GM19372 (cell line): Measurements from ENCODE around the gene FLRT2.

Experiments
- ATAC-seq: cut with Tn5 transposase; IDR thresholded peaks from one replicate; pipeline ENCODE4 v1.9.1; 2021; ENCODE audit warnings: mild to moderate bottlenecking, low read depth, moderate library complexity; ENCODE audit not compliant: unreplicated experiment

FLRT2 gene

DNA sequence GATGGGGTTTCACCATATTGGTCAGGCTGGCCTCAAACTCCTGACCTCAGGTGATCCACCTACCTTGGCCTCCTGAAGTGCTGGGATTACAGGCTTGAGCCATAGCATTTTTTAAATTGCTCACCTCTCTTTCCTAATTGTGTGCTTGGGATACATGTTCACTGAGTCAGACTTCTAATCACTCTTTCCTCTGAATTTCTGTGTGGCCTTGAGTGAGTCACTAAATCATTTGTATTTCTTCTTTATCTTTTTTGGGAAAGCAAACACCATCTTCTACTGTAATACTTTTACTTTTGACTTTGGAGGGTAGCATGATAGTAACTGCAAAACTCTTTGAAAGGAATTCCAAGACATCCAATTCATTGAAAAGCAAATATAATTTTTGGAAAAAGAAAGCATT lies 60.8 kb downstream of the FLRT2 start:
- ATAC-seq = no peak

GRCh38 chr14:85594217-85594616 lies 64.3 kb downstream of the FLRT2 start:
- no peak for ATAC-seq

DNA sequence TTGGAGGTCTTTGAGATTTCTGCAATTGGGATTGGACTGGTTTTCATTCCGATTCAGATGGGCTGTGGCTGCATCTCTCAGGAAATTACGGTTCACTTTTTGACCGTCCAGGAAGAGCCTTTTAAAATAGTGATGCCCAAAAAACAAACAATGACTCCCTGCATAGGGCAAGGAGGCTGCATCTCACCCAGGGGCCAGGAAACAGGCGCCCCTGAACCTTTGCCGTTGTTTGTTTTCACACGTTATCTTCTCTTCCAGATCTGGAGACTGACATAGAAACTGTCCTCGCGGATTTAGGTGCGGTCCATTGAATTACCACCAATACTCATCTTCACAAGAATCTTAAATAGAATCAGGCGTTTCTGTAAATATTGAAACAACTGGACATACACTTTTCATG lies 66.0 kb downstream of the FLRT2 start:
- ATAC-seq = no peak

GRCh38 chr14:85596562-85596961 lies 66.6 kb downstream of the FLRT2 start:
- ATAC-seq = no peak

DNA sequence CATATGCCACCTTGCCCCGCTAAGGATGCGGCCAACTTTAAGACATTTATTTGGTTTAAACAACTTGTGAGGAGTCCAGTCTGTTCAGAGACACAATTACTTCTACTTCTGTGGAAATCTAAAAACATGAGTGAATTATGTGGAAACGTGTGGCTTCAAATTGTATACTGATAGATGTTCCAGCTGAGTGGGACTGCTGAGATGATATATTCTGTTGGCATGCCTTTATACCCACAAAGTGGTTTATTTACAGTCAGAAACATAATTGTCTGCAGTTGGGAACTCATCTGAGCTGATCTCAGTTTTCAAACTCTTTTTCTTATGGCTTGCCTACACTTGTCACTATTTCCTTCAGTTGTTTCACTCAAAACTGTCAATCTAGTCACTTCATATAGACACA lies 67.8 kb downstream of the FLRT2 start:
- no peak for ATAC-seq

- ATAC-seq = no peak
These were observed 70.0 kb downstream of the FLRT2 start for GRCh38 chr14:85599939-85600338.

DNA sequence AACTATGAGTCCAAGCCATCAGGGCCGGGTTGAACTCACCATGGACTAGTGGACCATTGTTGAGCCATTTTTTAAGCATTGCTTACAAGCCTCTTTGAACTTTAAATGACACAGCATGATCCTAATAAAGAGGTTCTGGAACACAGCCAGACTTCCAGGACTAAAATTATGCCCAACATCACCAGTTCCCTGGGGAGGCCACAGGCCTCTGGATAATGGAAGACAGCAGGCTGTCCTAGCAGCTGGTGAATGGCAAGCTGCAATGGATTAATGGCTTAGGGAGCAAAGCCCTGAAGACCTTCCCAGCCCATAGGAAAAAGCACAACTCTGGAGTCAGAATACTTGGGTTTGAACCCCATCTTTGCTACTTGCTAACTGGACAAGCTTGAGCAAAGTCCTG lies 71.3 kb downstream of the FLRT2 start:
- ATAC-seq = no peak

DNA sequence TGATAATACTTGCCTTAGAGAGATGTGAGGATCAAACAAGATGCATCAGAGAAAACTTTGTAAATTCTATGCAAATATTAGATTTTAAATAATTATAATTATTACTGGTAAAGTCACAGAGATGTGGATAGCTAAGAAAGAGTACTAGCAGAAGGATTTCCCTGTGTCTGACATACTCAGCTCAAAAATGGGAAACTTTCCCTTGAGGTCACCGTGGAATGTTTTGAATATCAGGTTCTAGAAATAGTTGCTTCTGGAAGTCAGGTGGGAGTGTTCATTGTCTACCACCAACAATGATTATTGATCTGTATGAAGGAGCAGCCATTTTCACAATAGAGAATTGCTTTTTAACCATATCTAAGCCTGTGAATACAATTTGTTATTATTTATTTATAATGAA lies 71.7 kb downstream of the FLRT2 start:
- no peak for ATAC-seq

- no peak for ATAC-seq
These were observed 72.4 kb downstream of the FLRT2 start for GRCh38 chr14:85602345-85602744.

GRCh38 chr14:85604021-85604420 lies 74.1 kb downstream of the FLRT2 start:
- no peak for ATAC-seq

- no peak for ATAC-seq
These were observed 74.8 kb downstream of the FLRT2 start for GRCh38 chr14:85604714-85605113.

- no peak for ATAC-seq
These were observed 77.7 kb downstream of the FLRT2 start for GRCh38 chr14:85607651-85608081.

DNA sequence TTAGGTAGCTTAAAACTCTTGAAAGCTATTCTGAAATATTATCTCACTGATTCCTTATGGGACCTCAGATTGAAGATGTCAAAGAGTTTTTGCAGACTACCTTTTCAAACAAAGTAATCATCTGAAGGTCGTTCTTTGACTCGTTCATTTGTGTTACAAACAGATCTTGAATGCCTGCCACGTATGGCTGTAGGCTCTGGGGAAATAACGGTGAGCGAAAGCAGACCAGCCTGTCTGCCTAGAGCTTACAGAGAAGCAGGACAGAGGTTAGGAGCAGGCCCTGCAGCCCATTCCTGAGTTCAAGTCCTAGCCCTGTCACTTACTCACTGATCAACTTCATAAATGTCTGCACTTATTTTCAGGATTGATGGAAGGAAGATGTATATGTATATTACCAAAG lies 83.6 kb downstream of the FLRT2 start:
- no peak for ATAC-seq

- no peak for ATAC-seq
These were observed 86.5 kb downstream of the FLRT2 start for GRCh38 chr14:85616386-85616885.

DNA sequence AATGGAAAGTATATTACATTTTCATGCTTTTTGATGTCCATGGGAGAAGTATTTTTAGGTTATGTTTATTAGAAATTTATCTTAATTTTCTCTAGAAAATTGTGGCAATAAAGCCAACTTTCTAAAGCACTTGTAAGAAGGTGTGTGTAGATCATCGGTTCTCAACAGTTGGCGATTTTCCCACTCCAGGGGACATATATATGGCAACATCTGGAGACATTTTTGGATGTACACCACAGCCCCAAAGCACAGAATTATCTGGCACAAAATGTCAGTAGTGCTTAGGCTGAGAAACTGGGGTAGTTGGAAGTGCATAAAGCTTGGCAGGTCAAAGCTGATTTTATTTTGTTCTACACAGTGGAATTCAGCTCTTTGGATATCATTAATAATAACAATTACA lies 86.9 kb downstream of the FLRT2 start:
- no peak for ATAC-seq

GRCh38 chr14:85617791-85618190 lies 87.8 kb downstream of the FLRT2 start:
- no peak for ATAC-seq

GRCh38 chr14:85618390-85618789 lies 88.4 kb downstream of the FLRT2 start:
- no peak for ATAC-seq

DNA sequence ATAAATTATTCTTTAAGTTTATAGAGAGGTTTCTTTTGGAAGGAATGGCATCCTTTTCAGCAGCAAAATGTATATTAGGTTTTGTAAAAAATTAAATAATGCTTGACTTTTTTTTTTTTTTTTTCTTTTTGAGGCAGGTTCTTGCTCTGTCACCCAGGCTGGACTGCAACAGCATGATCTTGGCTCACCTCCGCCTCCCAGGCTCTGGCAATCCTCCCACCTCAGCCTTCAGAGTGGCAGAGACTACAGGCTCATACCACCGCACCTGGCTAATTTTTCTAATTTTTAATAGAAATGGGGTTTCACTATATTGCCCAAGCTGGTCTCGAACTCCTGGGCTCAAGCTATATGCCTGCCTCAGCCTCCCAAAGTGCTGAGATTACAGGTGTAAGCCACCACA lies 89.0 kb downstream of the FLRT2 start:
- no peak for ATAC-seq

- ATAC-seq = no peak
These were observed 89.9 kb downstream of the FLRT2 start for GRCh38 chr14:85619851-85620250.

DNA sequence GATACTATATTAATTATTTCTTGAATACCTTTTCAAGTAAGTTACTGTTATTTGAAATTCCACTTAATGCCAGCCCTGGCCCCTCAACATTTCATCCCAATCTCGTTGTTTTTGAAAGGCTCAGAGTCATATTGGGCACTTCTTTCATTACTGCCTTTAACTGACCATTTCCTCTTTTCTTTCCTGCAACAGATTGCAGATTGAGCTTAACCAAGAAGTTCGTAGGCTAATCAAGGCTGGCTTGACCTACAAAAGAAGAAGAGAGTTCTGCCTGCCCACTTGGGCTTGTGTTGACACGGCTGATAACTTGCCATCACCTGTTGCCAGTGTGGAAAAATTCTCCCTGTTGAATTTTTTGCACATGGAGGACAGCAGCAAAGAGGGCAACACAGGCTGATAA lies 91.0 kb downstream of the FLRT2 start:
- no peak for ATAC-seq

GRCh38 chr14:85622106-85622505 lies 92.2 kb downstream of the FLRT2 start:
- ATAC-seq = no peak

- ATAC-seq = no peak
These were observed 93.2 kb downstream of the FLRT2 start for GRCh38 chr14:85622986-85623685.
